HG03342 (cell line): ENCODE measurements around the gene FILIP1L.

Source experiments
- ATAC-seq: cut with Tn5 transposase; IDR thresholded peaks from one replicate; pipeline ENCODE4 v1.9.1; 2021; ENCODE audit warnings: mild to moderate bottlenecking, moderate library complexity; ENCODE audit not compliant: unreplicated experiment

The FILIP1L gene

DNA sequence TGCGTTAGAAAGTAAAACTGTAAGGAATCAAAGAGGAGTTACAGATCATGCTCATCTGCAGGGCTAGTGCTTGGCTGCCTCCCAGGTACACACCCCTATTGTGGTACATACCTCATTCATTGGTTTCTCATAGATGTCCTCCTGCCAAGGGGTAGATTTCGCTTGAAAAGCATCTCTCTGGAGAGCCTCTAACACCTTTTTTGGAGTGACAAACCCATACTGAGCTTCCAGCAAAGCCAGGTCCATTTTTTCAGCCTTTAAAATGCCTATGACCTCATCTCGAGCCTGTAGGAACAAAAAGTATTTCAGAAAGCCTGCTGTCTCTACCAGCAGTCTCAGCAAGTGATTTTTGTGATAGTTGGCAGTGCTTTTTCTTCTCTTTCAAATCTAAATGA is 184.6 kb downstream of the FILIP1L start:
- ATAC-seq = no peak

DNA sequence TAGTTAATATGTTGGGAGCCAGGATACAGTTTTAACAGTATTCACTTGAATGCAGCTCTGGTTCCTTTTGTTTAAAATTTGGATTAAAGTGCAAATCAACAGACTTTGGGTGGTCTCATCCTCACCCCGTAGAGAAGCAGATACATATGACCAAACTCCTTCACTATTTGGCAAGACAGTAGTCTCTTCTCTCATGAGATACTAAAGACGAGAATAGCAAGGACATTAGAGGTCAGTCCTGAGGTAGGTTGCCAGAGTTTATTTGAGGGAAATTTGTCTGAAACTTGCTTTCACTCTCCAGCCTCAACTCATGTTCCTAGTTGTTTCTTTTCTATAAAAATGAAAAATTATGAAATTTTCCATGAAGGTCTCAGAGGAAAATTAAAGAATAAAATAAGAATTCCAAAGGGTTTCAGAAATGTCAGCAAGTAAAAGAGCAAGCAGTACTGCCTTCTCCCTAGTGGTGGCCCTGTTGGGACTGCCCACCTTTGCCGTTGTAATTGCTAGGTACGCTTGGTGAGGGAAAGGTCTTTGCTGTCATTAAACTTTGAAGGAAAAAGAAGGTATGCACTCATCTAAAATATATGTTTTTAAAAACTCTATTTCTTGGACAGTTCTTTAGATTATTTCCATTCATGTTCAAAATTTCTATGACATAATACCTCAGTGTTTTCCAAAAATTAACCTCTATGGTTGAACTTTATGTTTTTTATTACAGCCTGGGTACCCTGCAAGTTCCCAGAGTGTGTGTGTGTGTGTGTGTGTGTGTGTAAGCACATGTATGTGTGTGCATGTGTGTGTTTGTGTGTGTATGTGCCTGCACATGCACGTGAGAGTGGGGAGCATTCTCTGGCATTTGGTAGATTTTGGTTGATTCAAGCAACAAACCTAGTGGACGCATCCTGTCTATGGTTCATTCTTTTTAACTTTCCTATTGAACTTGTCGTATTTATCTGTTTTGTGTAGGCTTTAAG is 185.2 kb downstream of the FILIP1L start:
- ATAC-seq = no peak

DNA sequence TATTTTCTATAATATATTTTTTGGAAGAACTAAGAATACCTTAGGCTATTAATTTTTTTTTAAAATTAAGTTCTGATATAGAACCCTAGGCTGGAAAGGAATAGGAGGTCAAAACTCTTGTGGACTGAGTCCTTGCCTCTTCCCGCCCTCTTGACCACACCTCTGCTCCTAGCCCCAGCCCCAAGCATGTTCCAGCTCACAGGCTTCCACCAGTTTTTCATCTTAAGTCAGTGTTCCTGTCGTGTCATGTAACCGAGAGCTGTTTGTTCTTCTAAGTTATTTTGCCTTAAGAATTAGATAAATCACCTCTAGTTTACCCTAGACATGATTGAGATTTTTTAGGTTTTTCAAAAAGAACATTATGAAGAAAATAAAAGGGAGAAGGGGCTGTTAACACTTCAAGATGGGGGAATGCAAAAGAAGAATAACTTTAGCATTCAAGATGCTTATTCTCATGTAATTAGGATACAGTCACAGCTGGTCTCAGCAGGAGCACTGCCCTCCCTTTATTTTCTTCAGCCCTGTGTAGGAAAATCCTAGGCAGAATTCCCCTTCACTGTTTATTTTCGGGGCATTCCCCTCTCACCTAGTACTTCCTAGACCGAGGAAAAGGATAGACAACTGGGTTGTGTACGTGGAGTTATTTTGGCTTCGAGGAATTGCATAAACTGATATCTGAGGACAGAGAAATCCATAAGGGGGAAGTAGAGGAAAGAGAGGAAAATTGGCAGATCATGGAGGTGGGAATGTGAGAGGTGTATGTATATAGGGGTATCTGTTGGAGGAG is 186.4 kb downstream of the FILIP1L start:
- no peak for ATAC-seq

DNA sequence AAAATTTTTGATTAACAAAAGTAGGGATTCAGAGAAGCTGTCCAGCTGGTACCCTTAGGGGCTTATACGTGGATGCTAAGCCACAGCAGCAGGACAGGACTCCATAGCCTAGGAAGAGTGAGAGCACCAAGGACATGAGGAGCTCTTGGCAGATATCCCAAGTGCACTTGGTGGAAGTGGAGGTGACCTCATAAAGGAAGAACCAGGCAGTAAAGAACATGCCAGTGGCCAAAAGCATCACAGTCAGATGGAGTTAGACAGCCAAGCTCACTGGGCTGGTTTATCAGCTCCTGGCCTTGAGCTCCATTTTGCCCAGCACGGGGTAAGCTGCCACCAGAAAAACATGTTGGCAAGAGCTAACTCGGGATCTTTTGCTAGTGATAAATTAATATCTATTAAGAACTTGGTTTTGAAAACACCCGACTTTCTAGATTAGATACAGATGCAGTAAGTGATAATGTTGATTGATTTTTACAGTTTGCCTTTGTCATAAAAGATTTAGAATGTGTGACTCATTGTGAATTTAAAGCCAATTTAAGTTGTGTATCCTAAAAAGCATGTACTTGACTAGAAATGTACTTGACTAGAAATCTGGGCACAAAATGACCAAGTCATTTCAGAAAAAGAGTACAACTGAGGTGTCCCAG is 188.6 kb downstream of the FILIP1L start:
- no peak for ATAC-seq

DNA sequence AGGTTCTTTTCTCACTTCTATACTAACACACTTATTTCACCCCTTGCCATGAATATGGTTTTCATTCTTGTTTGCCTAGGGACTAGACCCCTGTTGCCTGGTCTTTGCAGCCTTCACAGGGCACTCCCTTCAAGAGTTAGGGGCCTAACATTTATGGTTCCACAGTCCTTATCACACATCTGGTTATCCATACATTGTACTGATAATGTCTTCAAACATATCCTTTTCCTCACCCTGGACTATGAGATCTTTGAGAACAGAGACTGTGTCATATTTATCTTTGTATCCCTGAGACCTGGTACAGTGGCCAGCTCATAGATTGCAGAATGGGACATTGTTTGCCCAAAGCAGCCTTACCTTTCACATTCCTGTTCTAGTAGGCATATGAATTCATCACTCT is 190.4 kb downstream of the FILIP1L start:
- ATAC-seq = no peak

DNA sequence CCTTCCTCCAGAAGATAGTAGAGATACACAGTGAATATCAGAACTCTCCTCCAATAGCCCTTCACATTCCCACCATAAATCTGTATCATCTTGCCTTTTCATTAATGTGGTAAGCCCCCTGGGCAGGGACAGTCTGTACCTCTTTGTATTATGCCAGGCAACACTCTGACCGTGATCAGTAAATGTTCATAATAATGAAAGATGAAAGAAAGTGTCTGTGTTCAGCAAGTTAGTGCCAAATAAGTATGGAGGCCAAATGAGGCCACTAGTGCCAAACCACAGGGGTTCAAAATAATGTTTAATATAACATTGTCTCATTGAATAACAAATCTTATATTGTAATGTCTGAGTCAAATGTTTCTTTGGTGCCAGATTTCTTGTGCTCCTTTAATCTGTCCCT is 192.3 kb downstream of the FILIP1L start:
- no peak for ATAC-seq

DNA sequence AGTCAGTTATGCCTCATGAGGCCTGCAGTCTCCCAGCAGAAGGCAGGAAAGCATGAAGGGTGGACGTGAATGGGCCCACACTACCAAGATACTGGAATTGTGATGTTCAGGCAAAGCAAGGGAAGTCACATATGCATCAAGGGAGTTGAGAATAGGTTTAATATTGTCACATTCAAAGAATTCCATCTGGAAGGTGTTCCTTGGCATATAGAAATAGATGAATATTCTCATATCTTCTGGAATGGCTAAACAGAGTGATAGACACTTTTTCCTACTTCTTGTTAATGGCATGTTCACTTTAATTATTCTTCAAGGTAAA is 193.0 kb downstream of the FILIP1L start:
- no peak for ATAC-seq

DNA sequence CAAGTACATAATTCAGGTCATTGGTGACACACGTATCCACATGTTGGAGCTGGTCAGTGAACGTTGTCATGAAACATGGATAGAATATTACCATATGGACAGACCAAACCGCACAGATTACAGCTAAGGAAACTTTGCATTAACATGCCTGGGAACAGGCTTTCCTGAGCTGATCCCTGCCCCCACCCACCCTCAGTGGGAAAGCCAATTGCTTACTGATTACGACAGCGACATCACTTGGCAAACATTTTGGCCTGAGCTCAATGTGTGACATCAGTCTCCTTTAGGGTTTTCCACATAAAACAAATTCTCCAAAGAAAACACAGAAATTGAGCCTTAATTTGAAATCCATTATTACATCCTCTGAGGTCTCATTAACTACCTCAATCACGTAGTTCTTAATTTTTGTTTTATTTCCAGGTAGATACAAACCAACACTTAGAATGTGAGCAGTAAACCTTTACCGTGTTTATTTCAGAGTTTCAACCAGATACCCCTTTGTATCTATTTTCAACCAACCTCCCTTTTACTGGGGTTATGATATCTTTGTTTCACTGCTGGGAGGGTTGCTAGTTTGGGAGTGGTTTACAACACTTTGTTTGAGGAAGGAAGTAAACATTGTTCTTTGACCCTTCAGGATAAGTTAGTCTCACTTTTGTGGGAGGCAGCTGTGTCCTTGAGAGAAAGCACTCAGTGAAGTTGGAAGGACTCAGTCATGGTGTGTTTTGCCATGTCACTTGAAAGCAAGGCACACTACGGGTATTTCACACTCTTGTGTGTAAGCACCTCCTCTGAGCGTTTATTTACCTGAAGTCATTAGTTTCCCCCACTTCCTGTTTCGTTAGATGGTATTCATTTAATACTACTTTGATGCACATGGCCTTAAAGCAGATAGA is 193.6 kb downstream of the FILIP1L start:
- no peak for ATAC-seq

DNA sequence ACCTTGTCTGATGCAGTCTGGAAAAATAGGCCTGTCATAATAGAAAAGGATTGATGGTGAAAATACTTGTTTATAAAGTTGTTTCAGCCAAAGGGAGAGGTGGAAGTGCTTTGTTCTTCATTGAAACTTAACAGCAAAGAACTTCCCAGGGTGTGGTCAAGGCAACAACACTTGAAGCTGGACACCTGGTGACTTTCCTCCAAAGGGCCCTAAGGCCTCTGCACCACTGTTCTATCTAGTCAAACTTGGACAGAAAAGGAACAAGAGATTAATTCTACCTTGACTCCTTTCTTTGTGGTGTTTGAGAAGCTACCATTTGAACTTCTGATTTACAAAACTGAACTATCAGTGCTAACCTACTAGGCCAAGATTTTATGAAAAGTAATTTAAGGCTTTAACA is 194.6 kb downstream of the FILIP1L start:
- ATAC-seq = no peak

DNA sequence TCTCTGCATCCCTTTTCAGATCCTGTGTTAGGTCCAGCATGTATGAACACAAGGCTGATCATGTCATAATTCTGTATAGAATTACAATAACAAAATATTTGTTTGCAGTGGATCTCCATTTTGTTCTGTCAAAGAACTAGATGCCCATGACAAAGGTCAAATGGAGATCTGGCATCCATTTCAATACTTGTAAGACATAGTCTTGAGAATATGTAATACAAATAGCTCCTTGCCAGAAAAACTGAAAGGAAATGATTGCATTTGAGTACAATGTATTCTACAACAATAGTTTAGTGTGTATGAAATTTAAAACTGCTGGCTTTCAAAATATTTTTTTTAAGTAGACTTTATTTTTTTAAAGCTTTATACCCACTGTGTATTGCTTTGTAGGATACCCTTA is 195.6 kb downstream of the FILIP1L start:
- no peak for ATAC-seq

DNA sequence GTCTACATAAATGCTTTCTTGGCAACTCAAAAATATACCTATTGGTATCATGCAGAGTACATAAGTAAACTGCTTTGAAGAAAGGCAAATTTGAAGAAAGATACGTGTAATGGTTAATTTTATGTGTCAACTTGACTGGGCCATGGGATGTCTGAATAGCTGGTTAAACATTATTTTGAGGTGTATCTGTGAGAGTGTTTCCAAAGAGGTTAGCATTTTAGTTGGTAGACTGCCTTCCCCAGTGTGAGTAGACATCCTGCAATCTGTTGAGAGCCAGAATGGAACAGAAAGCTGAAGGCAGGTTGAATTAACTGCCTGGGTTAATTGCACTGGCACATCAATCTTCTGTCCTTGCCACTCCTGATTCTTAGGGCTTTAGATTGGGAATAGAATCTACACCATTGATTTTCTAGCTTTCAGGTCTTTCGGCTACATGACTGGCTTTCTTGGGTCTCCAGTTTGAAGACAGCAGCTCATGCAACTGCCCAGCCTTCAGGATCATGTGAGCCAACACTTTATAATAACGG is 198.3 kb downstream of the FILIP1L start:
- no peak for ATAC-seq

DNA sequence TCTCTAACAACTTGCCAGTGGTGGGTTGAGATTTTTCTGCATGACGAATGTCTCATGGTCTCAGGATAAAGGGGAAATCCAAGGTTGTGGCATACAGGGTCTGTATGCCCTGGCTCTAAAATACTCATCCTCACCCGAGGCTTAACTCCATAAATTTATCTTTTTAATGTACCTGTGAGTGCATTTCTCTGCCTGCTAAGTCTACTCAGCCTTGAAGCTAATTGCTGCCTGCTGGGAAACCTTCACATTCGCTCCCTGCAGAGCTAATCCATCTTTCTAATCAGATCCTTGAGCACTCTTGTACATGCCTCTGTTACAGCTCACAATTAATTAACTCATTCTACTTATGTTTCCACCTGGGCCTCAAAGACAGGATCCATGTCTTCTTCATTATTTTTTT is 202.9 kb downstream of the FILIP1L start:
- ATAC-seq = no peak

DNA sequence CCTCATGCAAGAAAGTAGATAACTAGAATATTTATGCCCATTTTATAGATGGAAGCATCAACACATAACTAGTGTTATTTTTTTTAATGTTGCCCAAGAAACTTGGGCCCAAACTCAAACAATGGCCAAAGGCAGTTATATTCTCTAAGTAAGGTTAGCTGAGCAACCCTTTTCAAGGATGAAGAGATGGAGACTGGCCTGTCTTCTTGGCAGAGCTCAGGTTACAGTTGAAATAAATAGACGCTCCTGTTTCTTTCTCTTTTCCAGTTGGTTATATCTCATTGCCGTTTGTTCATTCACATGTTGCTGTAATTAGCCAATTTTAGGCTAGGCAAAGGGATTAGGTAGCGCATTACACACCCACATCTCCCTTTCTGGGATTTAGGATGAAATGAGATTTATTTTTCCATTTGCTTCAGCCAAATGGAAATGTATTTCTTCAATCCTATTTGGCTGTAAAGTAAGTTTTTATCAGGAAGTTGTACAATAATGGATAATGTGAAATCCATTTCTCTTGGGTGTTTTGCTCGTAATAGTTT is 203.5 kb downstream of the FILIP1L start:
- no peak for ATAC-seq

DNA sequence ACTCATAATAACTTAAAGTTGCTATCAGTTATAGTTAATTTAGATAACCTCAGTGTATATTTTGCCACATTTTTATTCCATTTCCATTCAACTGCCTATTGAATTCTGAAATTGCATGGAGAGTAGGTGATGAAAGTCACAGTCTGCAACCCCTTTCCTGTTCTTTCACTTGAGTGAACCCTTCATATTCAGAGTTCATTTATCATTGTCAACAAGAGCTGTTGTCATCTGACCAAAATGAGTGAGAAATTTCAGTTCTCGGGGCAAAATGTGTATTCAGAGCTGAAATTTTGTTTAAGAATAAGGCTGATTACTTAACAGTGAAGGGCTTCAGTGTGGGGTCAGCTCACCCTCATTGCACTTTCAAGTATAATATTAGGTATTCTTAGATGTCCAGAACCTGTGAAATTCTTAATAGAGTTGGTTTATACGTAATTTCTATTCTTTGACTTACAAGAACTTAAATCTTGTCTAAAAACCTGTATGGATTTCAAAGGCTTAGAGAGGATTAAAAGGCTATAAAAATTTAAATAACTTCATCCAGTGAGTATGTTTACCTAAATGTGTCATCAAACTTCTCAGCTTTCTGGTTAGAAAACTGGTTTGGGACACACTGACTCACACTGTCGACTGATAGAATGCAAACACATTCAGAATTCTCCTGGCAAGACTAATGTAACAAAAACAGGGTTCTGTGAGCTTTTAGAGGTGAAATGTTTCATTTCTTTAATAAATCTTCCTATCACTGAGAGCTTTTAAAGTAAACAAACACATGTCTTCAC is 204.4 kb downstream of the FILIP1L start:
- no peak for ATAC-seq

DNA sequence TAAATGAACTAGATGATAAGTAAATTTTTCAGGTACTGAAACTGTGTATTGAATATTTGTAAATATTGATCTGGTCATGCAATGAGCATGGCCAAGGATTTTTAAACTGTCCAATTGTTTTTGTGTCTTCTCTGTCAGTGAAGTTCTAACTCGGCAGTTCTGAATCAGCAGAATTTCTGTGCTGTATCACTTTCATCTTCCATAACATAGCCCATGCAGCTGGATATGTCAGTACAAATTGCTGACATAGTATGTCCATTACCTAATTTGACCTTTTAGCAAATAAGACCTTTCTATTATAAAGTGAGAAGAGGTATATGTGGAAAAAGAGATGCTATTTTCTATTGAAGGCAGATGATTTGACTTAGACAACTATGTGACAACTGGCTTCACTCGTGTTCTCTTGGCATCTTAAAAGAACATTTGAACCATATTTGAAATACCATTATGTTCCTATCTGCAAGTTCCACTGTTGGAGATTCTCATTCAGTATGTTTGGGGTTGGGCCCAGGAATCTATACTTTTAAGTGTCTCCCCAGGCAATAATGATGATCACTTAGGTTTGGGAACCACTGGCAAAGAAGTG is 206.2 kb downstream of the FILIP1L start:
- ATAC-seq = no peak

DNA sequence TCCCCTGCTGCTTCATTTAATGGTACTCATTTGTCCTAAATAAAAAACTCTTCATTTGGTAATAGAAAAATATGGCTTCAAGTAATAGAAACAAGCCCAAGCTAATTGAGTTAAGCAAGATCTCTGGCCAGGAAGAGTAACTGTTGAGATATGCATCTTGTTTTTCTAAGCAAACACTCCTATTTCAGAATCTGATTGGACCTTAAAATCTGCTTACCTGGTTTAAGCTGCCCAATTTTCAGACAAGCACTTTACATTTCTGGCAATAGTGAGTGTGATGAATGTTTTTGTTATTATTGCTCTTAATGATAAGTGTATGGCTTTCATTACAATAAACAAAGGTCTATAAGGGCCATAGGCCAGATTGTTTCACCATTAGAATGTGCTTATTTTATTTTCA is 210.4 kb downstream of the FILIP1L start:
- ATAC-seq = no peak

DNA sequence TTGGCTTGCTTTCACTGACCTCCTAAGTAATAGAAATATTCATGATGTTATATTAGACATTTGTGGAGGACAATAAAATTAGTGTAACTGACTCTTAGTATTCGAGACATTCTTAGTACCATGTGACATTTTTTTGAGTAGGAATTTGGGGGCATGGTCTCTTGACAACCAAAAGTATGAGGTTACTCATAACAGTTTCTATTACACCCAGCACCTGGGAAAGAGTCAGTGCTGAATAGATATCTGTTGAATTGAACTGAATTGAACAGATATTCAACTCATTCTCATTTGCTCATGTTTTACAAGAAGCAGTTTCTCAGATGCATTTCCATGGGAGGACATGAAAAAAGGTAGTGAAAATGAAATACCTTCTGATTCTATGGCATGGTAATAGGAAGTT is 212.2 kb downstream of the FILIP1L start:
- no peak for ATAC-seq

DNA sequence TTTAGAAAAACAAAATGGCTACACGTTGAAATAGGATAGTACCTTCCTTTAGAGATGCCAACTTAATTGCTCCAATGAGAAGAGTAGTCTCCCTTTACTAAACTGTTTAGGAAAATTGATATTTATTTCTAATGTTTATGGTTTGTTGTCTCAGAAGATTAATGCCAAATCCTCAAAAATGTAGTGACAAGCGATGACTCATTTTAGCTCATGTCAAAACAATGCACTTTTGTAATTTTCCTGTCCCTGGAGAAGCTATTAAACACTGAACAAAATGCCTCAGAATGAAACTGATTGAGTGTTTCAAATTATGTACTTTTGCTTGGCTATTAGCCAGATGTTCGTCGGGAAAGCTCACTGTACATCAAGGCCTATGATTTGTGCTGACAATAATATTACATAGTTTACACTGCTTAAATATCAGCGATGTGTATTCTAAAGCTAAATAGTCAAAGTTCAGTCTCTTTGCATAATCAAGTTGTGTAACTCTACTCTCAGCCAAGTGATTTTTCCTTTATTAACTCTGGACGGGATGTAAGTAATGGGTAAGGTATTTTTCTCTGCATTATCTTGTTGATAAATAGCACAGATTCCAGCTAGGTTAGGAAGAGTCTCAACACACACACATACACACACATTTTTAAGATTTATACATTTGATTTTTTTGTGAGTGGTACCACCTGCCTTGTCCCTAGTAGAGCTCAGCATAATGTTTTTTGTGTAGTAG is 212.9 kb downstream of the FILIP1L start:
- ATAC-seq = no peak
